ENCODE data around the gene ZMIZ1.

DNA sequence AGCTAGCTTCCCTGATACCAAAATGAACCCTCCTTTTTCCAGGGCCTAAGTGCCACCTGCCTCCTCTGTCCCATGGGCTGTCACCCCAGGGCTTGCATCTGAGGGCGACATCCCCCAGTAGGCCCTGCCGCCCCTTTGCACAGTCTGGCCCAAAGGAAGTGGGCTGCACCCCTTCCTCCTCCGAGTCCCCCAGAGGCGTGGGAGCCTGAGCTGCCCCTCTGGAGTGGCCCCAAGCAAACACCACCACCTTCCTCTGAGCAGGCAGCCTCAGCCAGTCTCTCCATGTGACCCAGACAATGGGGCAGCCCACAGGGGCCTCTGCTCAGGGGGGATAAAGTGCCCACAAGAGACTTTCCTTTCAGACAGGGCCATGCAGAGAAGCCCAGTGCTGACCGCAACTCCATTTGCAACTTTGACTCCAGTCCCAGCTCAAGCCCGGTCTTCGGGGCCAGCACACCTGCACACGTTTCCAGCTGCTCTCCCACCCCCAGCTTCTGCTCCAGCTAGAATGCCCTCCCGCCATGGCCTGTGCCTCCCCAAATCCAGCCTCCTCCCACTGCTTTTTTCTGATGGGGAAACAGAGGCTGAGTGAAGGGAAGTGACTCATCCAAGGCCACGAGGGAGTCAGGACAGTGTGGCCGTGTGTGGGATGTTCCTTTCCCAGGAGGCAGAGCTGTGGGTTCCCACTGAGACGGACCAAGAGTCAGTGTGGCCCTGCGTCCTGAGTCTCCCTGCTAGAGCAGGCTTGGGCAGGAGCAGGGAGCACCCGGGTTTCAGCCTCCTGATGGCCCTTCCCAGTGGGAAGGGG lies 111.9 kb downstream of the ZMIZ1 start:
- TF ChIP-seq, protein P1, sequence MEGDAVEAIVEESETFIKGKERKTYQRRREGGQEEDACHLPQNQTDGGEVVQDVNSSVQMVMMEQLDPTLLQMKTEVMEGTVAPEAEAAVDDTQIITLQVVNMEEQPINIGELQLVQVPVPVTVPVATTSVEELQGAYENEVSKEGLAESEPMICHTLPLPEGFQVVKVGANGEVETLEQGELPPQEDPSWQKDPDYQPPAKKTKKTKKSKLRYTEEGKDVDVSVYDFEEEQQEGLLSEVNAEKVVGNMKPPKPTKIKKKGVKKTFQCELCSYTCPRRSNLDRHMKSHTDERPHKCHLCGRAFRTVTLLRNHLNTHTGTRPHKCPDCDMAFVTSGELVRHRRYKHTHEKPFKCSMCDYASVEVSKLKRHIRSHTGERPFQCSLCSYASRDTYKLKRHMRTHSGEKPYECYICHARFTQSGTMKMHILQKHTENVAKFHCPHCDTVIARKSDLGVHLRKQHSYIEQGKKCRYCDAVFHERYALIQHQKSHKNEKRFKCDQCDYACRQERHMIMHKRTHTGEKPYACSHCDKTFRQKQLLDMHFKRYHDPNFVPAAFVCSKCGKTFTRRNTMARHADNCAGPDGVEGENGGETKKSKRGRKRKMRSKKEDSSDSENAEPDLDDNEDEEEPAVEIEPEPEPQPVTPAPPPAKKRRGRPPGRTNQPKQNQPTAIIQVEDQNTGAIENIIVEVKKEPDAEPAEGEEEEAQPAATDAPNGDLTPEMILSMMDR (IDR thresholded peaks at IDR 0.05), result no peak
- no peak for TF ChIP-seq POLR2A (IDR thresholded peaks at IDR 0.05)
